Inflammatory macrophage treated with lipopolysaccharide for 4 hours (primary cell): Measurements from ENCODE around the gene NETO1.

Experiments
- DNase-seq: peaks from one replicate; pipeline ENCODE4 v3.0.0-alpha.2; 2020

Gene NETO1

DNA sequence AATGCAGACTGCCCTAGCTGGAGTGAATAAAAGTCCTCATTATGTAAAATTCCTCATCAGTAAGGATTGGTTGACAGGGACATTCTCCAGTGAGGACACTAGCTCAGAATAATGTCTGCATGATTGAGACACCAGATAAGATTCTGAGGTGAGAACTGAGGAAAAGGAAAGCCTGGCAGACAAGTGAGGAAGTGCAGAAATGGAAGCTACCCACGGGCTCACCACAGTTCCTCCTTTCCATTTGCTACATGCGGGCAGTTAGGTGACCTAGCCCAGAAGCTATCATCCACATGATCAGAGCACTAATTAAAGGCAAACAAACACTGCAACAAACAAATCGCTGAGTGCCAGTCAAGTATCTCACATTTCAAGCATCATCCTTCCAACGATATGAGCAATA is 27.7 kb downstream of the NETO1 start:
- DNase-seq, result no peak

DNA sequence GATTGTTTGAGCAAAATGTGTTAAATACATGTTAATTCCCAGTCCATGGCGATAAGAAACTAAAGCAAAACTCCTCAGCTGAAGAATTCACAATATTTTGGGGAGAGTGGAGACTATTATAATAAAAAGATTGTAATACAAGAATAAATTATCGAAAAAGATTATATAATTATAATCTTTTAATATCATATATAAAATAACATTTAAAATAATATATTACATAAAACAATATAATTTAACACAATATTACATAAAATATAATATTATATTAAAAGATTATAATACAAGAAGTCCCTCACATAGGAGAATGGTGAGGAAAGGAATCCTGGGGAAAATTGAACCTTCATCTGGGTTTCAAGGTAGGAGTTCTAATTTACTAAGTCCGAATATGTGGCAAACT is 33.1 kb downstream of the NETO1 start:
- no peak for DNase-seq

GRCh38 chr18:72833471-72833870 is 34.3 kb downstream of the NETO1 start:
- DNase-seq, result no peak

- no peak for DNase-seq
Observed at GRCh38 chr18:72830109-72830508, 37.7 kb downstream of the NETO1 start.

GRCh38 chr18:72828601-72829000 is 39.2 kb downstream of the NETO1 start:
- no peak for DNase-seq

GRCh38 chr18:72826736-72827135 is 41.1 kb downstream of the NETO1 start:
- DNase-seq, result no peak

DNA sequence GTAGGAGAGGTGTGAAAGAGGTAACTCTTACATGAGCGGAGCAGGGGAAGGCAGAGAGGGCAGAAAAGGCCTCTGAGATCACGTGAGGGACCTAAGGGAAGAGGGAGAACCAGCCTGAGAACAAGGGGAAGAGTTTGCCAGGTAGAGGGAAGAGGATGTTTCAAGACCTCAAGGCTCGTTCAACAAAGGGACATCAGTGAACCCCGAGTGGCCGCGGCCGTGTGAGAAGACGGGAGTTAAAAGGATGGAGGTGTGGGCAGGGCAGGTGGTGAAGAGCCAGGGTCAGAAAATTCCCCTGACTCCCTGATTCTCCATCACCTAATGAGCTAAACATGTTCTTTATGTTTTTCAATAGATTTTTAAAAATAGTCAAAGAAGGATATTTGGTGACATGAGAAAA is 44.4 kb downstream of the NETO1 start:
- DNase-seq, result no peak

GRCh38 chr18:72822202-72822601 is 45.6 kb downstream of the NETO1 start:
- no peak for DNase-seq

DNA sequence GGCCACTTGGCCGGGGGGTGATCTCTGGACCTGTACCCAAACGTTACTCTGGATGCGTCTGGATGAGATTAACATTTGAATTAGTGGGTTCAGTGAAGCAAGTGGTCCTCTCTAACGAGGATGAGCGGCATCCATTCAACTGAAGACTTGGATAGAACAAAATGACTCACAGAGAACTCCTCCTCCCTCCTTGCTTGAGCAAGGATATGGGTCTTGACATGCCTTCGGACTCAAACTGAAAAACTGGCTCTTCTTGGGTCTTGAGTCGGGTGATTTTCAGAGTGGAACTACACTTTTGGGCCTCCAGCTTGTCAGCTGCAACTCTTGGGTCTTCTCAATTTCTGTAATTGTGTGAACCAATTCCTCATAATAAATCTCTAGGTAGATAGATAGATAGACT is 47.2 kb downstream of the NETO1 start:
- DNase-seq, result no peak

GRCh38 chr18:72819050-72819449 is 48.7 kb downstream of the NETO1 start:
- no peak for DNase-seq

GRCh38 chr18:72811047-72811446 is 56.7 kb downstream of the NETO1 start:
- no peak for DNase-seq

DNA sequence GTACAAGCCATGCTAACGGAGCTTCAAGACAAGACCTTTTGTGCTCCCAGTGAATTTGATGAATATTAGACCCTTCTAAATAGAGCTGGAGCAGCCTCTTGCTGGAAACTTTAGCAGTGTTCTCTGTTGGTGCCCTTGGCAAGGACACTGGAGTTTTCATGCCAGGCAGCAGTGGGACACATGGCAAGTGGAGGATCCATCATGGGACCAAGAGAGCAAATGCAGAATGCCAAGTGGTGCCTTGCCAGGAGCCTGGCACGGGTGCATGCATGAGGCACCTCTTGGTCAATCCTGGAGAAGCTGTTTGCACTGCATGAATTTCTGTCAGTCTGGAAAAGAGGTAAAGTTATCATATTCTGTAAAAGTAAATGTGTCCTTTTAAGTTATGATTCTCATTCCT is 59.1 kb downstream of the NETO1 start:
- no peak for DNase-seq

GRCh38 chr18:72799106-72799505 is 68.7 kb downstream of the NETO1 start:
- no peak for DNase-seq

DNA sequence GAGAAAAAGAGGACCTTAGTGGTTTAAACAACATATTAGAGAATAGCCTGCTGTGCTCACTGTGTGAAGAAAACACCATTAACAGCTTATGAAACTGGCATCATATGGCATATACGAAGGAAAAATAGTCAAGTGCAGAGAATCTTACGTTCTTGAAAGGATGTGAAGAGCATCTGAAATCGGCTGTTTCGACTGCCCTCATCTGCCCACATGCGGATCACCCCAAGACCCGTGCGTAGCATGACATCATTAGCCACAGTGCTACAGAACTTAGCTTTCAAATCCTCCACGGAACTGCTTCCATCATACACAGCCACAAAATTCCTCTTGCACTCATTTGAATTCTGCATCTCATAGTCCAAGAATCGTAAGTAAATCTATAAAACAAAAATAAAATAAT is 84.3 kb downstream of the NETO1 start:
- DNase-seq, result no peak

- no peak for DNase-seq
Observed at GRCh38 chr18:72774914-72775313, 92.9 kb downstream of the NETO1 start.

DNA sequence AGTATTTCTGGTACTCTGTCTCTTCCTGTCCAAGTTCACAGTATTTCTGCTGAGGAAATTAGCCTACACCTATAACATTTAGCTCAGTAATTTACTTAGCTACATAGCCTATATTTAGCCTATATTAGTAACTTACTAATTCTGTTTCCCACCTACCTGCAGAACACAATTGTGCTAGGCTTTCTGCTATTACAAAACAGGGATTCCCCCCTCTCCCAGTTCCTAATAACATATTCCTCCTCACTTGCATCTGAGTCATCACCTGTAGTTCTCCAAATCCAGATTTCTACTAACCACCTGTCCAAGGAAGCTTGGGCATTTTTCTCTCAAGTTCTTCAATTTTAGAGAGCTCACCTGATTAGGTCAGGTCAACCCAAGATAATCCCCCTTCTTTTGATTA is 94.9 kb downstream of the NETO1 start:
- DNase-seq, result no peak

DNA sequence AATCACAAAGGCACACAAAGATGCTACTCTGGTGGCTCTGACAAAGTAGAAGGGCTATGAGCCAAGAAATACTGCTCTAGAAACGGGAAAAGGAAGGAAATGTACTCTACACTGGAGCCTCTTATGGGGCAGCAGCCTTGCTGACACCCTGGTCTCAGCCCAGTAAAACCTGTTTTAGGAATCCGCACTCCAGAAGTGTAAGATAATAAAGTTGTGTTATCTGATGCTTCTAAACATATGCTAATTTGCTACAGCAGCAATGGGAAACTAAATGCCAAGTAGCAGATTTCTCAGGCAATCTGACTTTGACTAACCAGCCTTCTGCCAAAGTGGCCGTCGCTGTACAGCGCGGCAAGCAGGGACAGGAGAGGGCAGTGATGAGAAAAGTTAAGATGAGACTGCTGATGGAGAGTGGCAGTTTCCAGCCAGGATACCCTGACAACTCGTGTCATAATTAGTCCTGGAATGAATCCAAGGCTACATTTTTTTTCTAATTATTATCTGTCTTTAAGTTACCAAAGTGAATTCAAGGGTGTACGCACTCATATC is 99.0 kb downstream of the NETO1 start:
- DNase-seq, result no peak

DNA sequence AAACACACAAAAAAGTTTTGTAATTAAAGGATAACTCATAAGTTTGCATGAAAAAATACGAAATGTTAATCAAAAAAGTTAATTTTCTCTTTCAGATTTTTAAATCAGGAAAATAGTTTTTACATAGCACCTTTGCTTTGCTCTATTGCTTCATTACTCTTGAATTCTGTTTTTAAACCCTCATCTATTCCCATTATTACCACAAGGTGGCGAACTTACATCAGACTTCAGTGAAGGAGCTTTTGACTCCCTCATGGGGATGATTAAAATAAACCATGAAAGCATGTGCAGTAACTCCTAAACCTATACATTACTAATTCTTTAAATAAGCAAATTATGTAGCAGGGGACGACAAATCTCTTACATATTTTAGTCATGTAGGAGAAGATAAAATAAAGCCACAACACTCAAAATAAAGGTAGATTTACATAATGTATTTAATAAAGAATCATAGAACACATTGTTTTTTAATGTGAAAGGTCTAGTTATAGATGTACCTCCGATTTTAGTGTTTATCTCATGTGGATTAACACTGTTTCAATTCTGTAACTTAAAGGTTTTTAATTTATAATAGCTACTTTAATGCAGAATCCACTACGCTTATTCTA is 105.2 kb downstream of the NETO1 start:
- DNase-seq, result peak; percentile 49

- no peak for DNase-seq
Observed at GRCh38 chr18:72752220-72752619, 115.6 kb downstream of the NETO1 start.

DNA sequence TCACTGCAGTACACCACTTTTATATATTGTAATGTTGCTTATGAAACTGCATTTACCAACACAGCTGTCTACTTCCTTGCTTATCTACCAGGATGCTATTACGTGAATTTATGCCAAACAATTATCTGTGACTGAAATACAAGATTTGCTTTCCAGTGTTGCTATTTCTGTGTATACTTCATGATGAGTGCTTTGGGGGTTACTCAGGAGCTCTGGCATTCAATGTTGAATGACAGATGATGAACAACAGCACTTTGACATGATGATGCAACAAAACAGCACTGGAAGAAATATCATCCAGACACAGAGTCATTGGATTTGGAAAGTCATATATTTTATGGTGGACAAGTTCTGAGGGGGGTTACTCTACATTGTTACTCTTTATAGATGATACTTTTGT is 125.8 kb downstream of the NETO1 start:
- DNase-seq, result no peak

GRCh38 chr18:72738136-72738535 is 129.7 kb downstream of the NETO1 start:
- DNase-seq, result no peak

DNA sequence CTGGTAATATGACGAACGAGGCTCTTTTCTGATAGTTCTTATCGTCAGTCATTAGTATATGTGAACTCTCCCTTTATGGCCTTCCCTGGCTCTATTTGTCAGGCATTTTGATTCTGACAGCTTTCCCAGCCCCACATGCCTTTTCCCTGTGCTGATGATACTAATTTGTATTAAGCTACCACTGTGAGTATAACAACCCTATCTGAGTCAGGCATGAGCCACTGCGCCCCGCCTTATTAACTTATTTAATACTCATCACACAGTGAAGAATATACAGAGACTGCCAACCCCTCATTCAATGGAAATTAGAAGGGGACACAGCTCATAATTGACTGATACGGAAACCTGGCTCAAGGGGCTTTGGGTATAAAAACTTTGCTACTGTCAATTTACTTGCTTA is 140.0 kb downstream of the NETO1 start:
- no peak for DNase-seq

GRCh38 chr18:72727038-72727655 is 140.6 kb downstream of the NETO1 start:
- no peak for DNase-seq

DNA sequence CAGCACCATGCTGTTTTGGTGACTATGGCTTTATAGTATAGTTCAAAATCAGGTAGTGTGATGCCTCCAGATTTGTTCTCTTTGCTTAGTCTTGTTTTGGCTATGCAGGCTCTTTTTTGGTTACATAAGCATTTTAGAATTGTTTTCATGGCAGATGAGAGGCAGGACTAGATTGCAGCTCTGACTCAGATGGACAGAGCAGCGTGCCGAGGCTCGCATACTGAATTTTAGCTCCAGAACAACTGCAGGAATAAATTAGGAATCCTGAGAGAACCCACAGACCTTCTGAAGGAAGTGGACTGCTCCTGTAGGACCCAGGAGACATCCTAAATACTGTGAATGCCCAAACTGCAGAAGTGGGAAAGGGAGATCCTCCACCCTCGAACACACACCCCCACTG is 141.6 kb downstream of the NETO1 start:
- DNase-seq, result no peak

DNA sequence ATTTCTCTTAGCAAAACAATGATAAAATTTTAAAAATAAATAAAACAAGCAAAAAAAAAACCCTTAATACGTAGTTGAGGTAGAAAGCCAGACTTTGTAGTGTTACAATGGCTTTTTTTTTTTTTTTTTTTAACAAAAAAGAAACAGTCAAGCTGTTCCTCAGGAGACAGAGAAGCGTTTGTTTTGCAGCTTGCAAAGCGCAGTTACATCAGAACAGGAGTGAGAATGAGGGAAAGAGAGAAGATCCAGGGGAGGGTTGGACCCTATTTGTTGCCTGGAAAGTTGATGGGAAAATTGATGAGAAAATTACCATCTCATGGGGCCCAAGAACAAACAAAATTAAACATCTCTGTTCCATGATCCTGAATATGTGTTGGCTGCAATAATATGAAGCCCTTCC is 146.5 kb downstream of the NETO1 start:
- no peak for DNase-seq
